Endothelial cell of hepatic sinusoid (primary cell): ENCODE results near the gene SNX9.
"Not testable (repeated sequence)": the region's sequence is repeated elsewhere in the genome, so short reads cannot be mapped to it uniquely, and the experiment has no call there.

Experiments used
- in situ Hi-C: cut with HindIII; loops from 2 replicates; pipeline ENCODE4 v1.10.0; 2017; ENCODE audit warnings: low sequenced_read_pairs

Gene SNX9

GRCh38 chr6:157944983-157945931 lies 122.2 kb downstream of the SNX9 start:
- in situ Hi-C loops, result no loop called here

- in situ Hi-C loops, result no loop called here
Measured at GRCh38 chr6:157946053-157946617, 123.1 kb downstream of the SNX9 start.

- in situ Hi-C loops, result no loop called here
Measured at GRCh38 chr6:157946865-157947532, 124.0 kb downstream of the SNX9 start.

GRCh38 chr6:157950899-157951298 lies 127.9 kb downstream of the SNX9 start:
- in situ Hi-C loops, result not testable (repeated sequence)

- in situ Hi-C loops, result no loop called here
Measured at GRCh38 chr6:157951828-157952227, 128.8 kb downstream of the SNX9 start.

- in situ Hi-C loops, result no loop called here
Measured at GRCh38 chr6:157952861-157953351, 129.9 kb downstream of the SNX9 start.

GRCh38 chr6:157953580-157954091 lies 130.6 kb downstream of the SNX9 start:
- in situ Hi-C loops, result no loop called here

- in situ Hi-C loops, result no loop called here
Measured at GRCh38 chr6:157954150-157955117, 131.4 kb downstream of the SNX9 start.

- in situ Hi-C loops, result no loop called here
Measured at GRCh38 chr6:157955675-157956074, 132.6 kb downstream of the SNX9 start.

- in situ Hi-C loops, result no loop called here
Measured at GRCh38 chr6:157956171-157956730, 133.2 kb downstream of the SNX9 start.

GRCh38 chr6:157959451-157960227 lies 136.6 kb downstream of the SNX9 start:
- in situ Hi-C loops, result no loop called here

- in situ Hi-C loops, result no loop called here
Measured at GRCh38 chr6:157961153-157961831, 138.2 kb downstream of the SNX9 start.

GRCh38 chr6:157961832-157962575 lies 139.0 kb downstream of the SNX9 start:
- in situ Hi-C loops, result no loop called here

- in situ Hi-C loops, result no loop called here
Measured at GRCh38 chr6:157962601-157963302, 139.7 kb downstream of the SNX9 start.

GRCh38 chr6:157964100-157964499 lies 141.1 kb downstream of the SNX9 start:
- in situ Hi-C loops, result no loop called here

- in situ Hi-C loops, result no loop called here
Measured at GRCh38 chr6:157965387-157965786, 142.3 kb downstream of the SNX9 start.

GRCh38 chr6:157966589-157966977 lies 143.5 kb downstream of the SNX9 start:
- in situ Hi-C loops, result no loop called here
